Gastroesophageal sphincter (tissue), 3 donors: ENCODE measurements around the gene MALL.

Experiments used
- CTCF ChIP-seq, 4 experiments: fragments of 200-600 bp in 2 of 4; fragments of 450-650 bp in 2 of 4; sonication (generic) in 1 of 4; IDR thresholded peaks; one replicate each; pipeline ENCODE4 v1.5.1; 2017 to 2019; ENCODE audit warnings: antibody characterized with exemption in 4 of 4, mild to moderate bottlenecking in 2 of 4, moderate library complexity in 2 of 4
- EP300 ChIP-seq: sonication (generic); formaldehyde crosslinking; IDR thresholded peaks from one replicate; pipeline ENCODE4 v1.6.1; 2017; ENCODE audit warnings: antibody characterized with exemption, mild to moderate bottlenecking
- POLR2A ChIP-seq, 2 donors: fragments of 450-650 bp; IDR thresholded peaks; one replicate each; pipeline ENCODE4 v1.6.1; 2017; ENCODE audit warnings: antibody characterized with exemption in 2 of 2, mild to moderate bottlenecking in 2 of 2, moderate library complexity in 1 of 2
- POLR2AphosphoS5 ChIP-seq: sonication (generic); formaldehyde crosslinking; IDR thresholded peaks from one replicate; pipeline ENCODE4 v1.6.1; 2017; ENCODE audit warnings: antibody characterized with exemption

DNA sequence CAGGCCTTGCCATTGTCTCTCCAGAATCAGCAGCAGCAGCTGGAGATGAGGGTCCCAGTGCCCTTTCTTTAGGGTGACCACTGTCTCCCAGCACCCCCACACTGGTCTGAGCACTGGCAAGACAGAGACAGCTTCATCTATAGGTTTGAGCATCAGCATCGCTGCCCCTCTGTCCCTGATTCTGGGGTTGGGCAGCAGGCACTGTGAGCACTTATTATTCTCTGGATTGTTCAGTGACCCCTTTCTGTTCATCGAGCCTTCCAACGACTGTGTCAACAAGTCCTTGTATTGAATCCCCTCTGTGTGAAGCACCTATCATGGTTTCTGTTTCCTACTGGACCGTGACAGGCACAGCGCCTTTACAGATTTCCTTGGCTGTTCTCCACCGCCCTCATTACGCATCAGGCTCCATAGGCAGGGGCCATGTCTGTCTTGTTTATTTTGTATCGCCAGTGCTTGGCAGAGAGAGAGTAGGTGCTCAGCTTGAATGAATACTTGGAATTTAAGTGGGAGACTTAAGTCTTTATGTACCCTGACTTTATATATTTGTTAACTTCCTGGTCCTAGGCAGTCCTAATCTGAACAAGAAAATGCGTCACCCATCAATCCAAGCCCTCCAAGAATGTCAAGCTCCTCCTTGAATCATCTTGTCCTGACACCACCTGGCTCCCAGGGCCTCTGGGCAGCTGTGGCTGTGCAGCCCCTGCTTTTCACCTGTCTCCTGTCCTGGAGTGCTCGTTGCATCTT, 11.4 kb downstream of the MALL start:
- TF ChIP-seq CTCF (IDR thresholded peaks at IDR 0.05) (no peak), POLR2A (IDR thresholded peaks at IDR 0.05) (no peak), EP300 (no peak), POLR2AphosphoS5 (no peak)
